H1 (cell line): Measurements from ENCODE around the gene CCDC18. TPM values are rescaled to one million over a fixed set of nuclear protein-coding genes. Genes with fewer than 3 reads are reported as not detected.

Experiments used
- CTCF ChIA-PET: fragments of 300-600 bp; sonication (Branson Sonifier 250); formaldehyde crosslinking; loops from one replicate; lab custom pipeline; 2021; ENCODE audit not compliant: partially characterized antibody; lab: Charles Lee
- POLR2A ChIA-PET: fragments of 300-600 bp; sonication (Branson Sonifier 250); formaldehyde crosslinking; loops from one replicate; lab custom pipeline; 2021; ENCODE audit warnings: inconsistent platforms; ENCODE audit not compliant: partially characterized antibody; lab: Charles Lee
- DNase-seq, 2 experiments: peaks; one replicate each; pipeline versions ENCODE4 v3.0.0 to v3.0.0-alpha.2; 2010 to 2022; ENCODE audit warnings: low spot score in 2 of 2, low read depth in 1 of 2, mixed read lengths in 1 of 2
- FAIRE-seq: peaks from 2 replicates; lab custom pipeline; 2011; peaks lifted over from hg19 to GRCh38; lab: Jason Lieb, UNC
- H2AFZ ChIP-seq: 2 replicates; pipeline ENCODE4 v1.8.1; 2012; ENCODE audit warnings: low read length, inconsistent platforms
- H2AK5ac ChIP-seq: 2 replicates; pipeline ENCODE4 v1.6.1; 2013; ENCODE audit warnings: low read depth, low read length
- H2BK120ac ChIP-seq: replicated peaks from 2 replicates; pipeline ENCODE3; 2013; ENCODE audit warnings: low read depth, low read length, inconsistent platforms
- H2BK12ac ChIP-seq: 2 replicates; pipeline ENCODE4 v1.6.1; 2013; ENCODE audit warnings: low read depth, low read length
- H2BK15ac ChIP-seq: 2 replicates; pipeline ENCODE4 v1.6.1; 2013; ENCODE audit warnings: low read length
- H2BK20ac ChIP-seq: 2 replicates; pipeline ENCODE4 v1.6.1; 2013; ENCODE audit warnings: low read length
- H2BK5ac ChIP-seq: 2 replicates; pipeline ENCODE4 v1.6.1; 2013; ENCODE audit warnings: low read depth, low read length
- H3K14ac ChIP-seq: 2 replicates; pipeline ENCODE4 v1.6.1; 2013; ENCODE audit warnings: inconsistent platforms; ENCODE audit not compliant: insufficient read length
- H3K18ac ChIP-seq: 2 replicates; pipeline ENCODE4 v1.6.1; 2013; ENCODE audit warnings: low read length; ENCODE audit errors: extremely low read depth
- H3K23ac ChIP-seq: 2 replicates; pipeline ENCODE4 v1.6.1; 2013; ENCODE audit warnings: inconsistent platforms; ENCODE audit not compliant: insufficient read length
- H3K23me2 ChIP-seq: 2 replicates; pipeline ENCODE4 v1.6.1; 2013; ENCODE audit warnings: low read depth, low read length
- H3K27ac ChIP-seq: 2 replicates; pipeline ENCODE4 v1.6.1; 2011; ENCODE audit warnings: low read depth, low read length, inconsistent platforms
- H3K27me3 ChIP-seq, 4 experiments: replicated peaks in 1 of 4; 1 replicate in 1 of 4; 2 replicates in 3 of 4; pipeline versions ENCODE4 v1.6.1 to v1.8.1; 2011 to 2013; ENCODE audit warnings: low read length in 3 of 4, mild to moderate bottlenecking in 3 of 4, inconsistent platforms in 2 of 4, mixed read lengths in 2 of 4, moderate library complexity in 1 of 4; ENCODE audit not compliant: control insufficient read depth in 3 of 4, insufficient read depth in 3 of 4; ENCODE audit errors: extremely low read depth in 1 of 4
- H3K36me3 ChIP-seq, 4 experiments: 2 replicates each; pipeline versions ENCODE4 v1.6.1 to v1.8.1; 2011 to 2013; ENCODE audit warnings: mild to moderate bottlenecking in 4 of 4, low read length in 3 of 4, moderate library complexity in 2 of 4, control low read depth in 1 of 4, inconsistent platforms in 1 of 4; ENCODE audit not compliant: insufficient read depth in 4 of 4, control insufficient read depth in 2 of 4
- H3K4ac ChIP-seq: replicated peaks from 2 replicates; pipeline ENCODE3; 2013; ENCODE audit warnings: low read length, low read depth, mixed read lengths, inconsistent platforms; ENCODE audit not compliant: insufficient read length
- H3K4me1 ChIP-seq, 4 experiments: replicated peaks in 1 of 4; 1 replicate in 1 of 4; 2 replicates in 3 of 4; pipeline versions ENCODE4 v1.6.1 to v1.8.1; 2011 to 2013; ENCODE audit warnings: low read length in 3 of 4, inconsistent platforms in 2 of 4, mixed read lengths in 1 of 4; ENCODE audit not compliant: insufficient read depth in 4 of 4, control insufficient read depth in 3 of 4
- H3K4me2 ChIP-seq, 2 experiments: 2 replicates each; pipeline versions ENCODE4 v1.6.1 to v1.8.1; 2011 to 2013; ENCODE audit warnings: low read depth in 2 of 2, low read length in 2 of 2, control low read depth in 1 of 2, inconsistent platforms in 1 of 2, mild to moderate bottlenecking in 1 of 2; ENCODE audit not compliant: insufficient read depth in 1 of 2
- H3K4me3 ChIP-seq, 4 experiments: fragments of 200-600, 300-600 bp in 1 of 4; sonication (generic), shearing (Covaris generic), sonication (Bioruptor Twin) in 1 of 4; 2 replicates each; pipeline versions ENCODE4 v1.5.1 to v1.8.1; 2011 to 2016; ENCODE audit warnings: low read length in 4 of 4, low read depth in 3 of 4, control low read depth in 2 of 4, inconsistent platforms in 2 of 4, mild to moderate bottlenecking in 2 of 4, mixed read lengths in 1 of 4, moderate library complexity in 1 of 4; ENCODE audit not compliant: insufficient read depth in 2 of 4; ENCODE audit errors: extremely low read depth in 1 of 4
- H3K56ac ChIP-seq: replicated peaks from 2 replicates; pipeline ENCODE3; 2013; ENCODE audit warnings: low read depth, mild to moderate bottlenecking, mixed read lengths, low read length, inconsistent platforms; ENCODE audit not compliant: insufficient read length
- H3K79me1 ChIP-seq: 2 replicates; pipeline ENCODE4 v1.6.1; 2013; ENCODE audit warnings: low read depth, low read length, control low read depth
- H3K79me2 ChIP-seq, 2 experiments: 2 replicates each; pipeline versions ENCODE4 v1.6.1 to v1.8.1; 2012 to 2013; ENCODE audit warnings: low read length in 2 of 2, mild to moderate bottlenecking in 2 of 2, inconsistent platforms in 1 of 2; ENCODE audit not compliant: insufficient read depth in 2 of 2, control insufficient read depth in 1 of 2
- H3K9ac ChIP-seq, 4 experiments: replicated peaks in 1 of 4; 1 replicate in 1 of 4; 2 replicates in 3 of 4; pipeline versions ENCODE4 v1.6.1 to v1.8.1; 2011 to 2013; ENCODE audit warnings: low read depth in 3 of 4, low read length in 3 of 4, control low read depth in 2 of 4, mild to moderate bottlenecking in 2 of 4, moderate library complexity in 2 of 4, inconsistent platforms in 1 of 4; ENCODE audit errors: extremely low read depth in 1 of 4
- H3K9me3 ChIP-seq, 2 experiments: 2 replicates each; pipeline versions ENCODE4 v1.6.1 to v1.8.1; 2012 to 2013; ENCODE audit warnings: mild to moderate bottlenecking in 2 of 2, moderate library complexity in 2 of 2, control low read depth in 1 of 2, inconsistent platforms in 1 of 2, low read depth in 1 of 2, low read length in 1 of 2, mixed read lengths in 1 of 2; ENCODE audit not compliant: insufficient read depth in 2 of 2
- H4K20me1 ChIP-seq, 2 experiments: replicated peaks in 1 of 2; 2 replicates each; pipeline versions ENCODE3 to v1.8.1; 2011 to 2013; ENCODE audit warnings: inconsistent platforms in 2 of 2, low read length in 2 of 2, mild to moderate bottlenecking in 1 of 2; ENCODE audit not compliant: insufficient read depth in 2 of 2, control insufficient read depth in 1 of 2
- H4K5ac ChIP-seq: 2 replicates; pipeline ENCODE4 v1.6.1; 2013; ENCODE audit warnings: low read length, low read depth, mixed read lengths, inconsistent platforms; ENCODE audit not compliant: insufficient read length
- H4K8ac ChIP-seq: 2 replicates; pipeline ENCODE4 v1.8.0; 2013; ENCODE audit warnings: mild to moderate bottlenecking, moderate library complexity, low read length, inconsistent platforms; ENCODE audit not compliant: insufficient read depth; ENCODE audit errors: extremely low read depth
- H4K91ac ChIP-seq: replicated peaks from 2 replicates; pipeline ENCODE3; 2013; ENCODE audit warnings: low read length, mixed read lengths, inconsistent platforms; ENCODE audit not compliant: insufficient read length
- BACH1 ChIP-seq: IDR thresholded peaks from 2 replicates; pipeline ENCODE4 v1.6.1; 2012; ENCODE audit warnings: low read length, improper control_type of control experiment
- CEBPB ChIP-seq: IDR thresholded peaks from 2 replicates; pipeline ENCODE4 v1.6.1; 2012; ENCODE audit warnings: low read depth, low read length
- EZH2 ChIP-seq: fragments of 200-600 bp; sonication (generic); IDR thresholded peaks from 2 replicates; pipeline ENCODE4 v1.7.1; 2012; ENCODE audit warnings: low read depth, mild to moderate bottlenecking, moderate library complexity, low read length, inconsistent platforms; ENCODE audit not compliant: severe bottlenecking
- GTF2F1 ChIP-seq: IDR thresholded peaks from 2 replicates; pipeline ENCODE4 v1.6.1; 2012; ENCODE audit warnings: low read depth, low read length, improper control_type of control experiment, borderline replicate concordance
- HDAC6 ChIP-seq: IDR thresholded peaks from one replicate; pipeline ENCODE4 v1.7.1; 2012; ENCODE audit warnings: low read depth, mild to moderate bottlenecking, inconsistent platforms, low read length, moderate library complexity
- JUN ChIP-seq: IDR thresholded peaks from 2 replicates; pipeline ENCODE4 v1.6.1; 2011; ENCODE audit warnings: low read depth, mild to moderate bottlenecking, improper control_type of control experiment, low read length
- POLR2AphosphoS5 ChIP-seq: IDR thresholded peaks from 2 replicates; pipeline ENCODE4 v1.6.1; 2011; ENCODE audit warnings: low read depth, low read length
- POU5F1 ChIP-seq: IDR thresholded peaks from 2 replicates; pipeline ENCODE4 v1.6.1; 2011; ENCODE audit warnings: low read depth, mild to moderate bottlenecking, low read length, moderate library complexity
- SP2 ChIP-seq: IDR thresholded peaks from 2 replicates; pipeline ENCODE4 v1.6.1; 2012; ENCODE audit warnings: mild to moderate bottlenecking, low read length, inconsistent platforms
- TAF1 ChIP-seq: IDR thresholded peaks from 2 replicates; pipeline ENCODE4 v1.6.1; 2011; ENCODE audit warnings: mild to moderate bottlenecking, low read depth, low read length
- polyA plus RNA-seq, 7 experiments: library from polyadenylated mRNA; depleted of rRNA in 3 of 7; stranded (reverse) in 5 of 7; unstranded in 2 of 7; fragments of >200 nt in 5 of 7; fragments of 200-250 nt in 2 of 7; gene quantifications; 1 replicate in 5 of 7; 2 replicates in 1 of 7; 4 replicates in 1 of 7; pipeline versions ENCODE4 v1.2.1 to v1.2.3, GENCODE V29; 2011 to 2013; ENCODE audit warnings: missing spikeins in 2 of 7, mixed read lengths in 2 of 7
- total RNA-seq: library from RNA; stranded (reverse); fragmentation: NEBNext Ultra II Directional; extraction: Animal tissue kit (Norgen Biotek cat#: 25700); gene quantifications from 2 replicates; pipeline ENCODE4 v1.2.1, GENCODE V29; 2021

The CCDC18 gene
- total and polyA plus RNA-seq, 2 of the 8 experiments (the other 6 are each of a cell fraction or from before 2014, with no cell fraction given): 3.0 to 21.2 TPM

DNA sequence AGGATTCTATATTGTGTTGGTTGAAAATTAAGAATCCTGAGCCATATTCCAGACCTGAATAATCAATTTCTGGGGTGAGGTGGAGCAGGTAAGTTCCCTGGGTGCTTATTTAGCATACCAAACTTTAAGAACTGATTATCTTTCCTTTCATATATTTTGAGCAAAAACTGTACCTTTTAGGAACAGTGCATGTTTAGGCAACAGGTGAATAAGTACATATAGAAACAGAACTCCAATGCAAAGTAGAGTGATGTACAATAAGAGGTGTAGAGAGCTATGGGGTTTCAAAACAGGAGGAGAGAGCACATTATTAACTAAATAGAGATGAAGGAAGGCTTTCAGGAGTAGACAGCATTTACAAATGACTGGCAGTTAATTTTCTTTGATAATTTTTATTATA, 29.1 kb upstream of the CCDC18 start:
- no peak overlapping the region for H4K5ac ChIP-seq
- no peaks in the 10 kb centered on the region for H3K27me3 ChIP-seq
- H3K36me3 ChIP-seq: peaks cover 0 to 27% (median 0%) of the 10 kb centered on the region in 4 experiments; a peak in 4 of 8 replicates
- no peaks in the 10 kb centered on the region for H3K79me1 ChIP-seq
- FAIRE-seq (no peak), DNase-seq (no peak)
- H3K56ac ChIP-seq: no peak overlapping the region
- no peak overlapping the region for H3K23ac ChIP-seq
- no peak overlapping the region for H3K4me3 ChIP-seq
- no peak overlapping the region for H3K27ac ChIP-seq
- H3K14ac ChIP-seq: no peak overlapping the region
- H4K20me1 ChIP-seq: no peaks in the 10 kb centered on the region
- no peak overlapping the region for H2AK5ac ChIP-seq
- H3K9me3 ChIP-seq: no peaks in the 10 kb centered on the region
- H3K9ac ChIP-seq: no peak overlapping the region
- H2BK5ac ChIP-seq: no peak overlapping the region
- POLR2A ChIA-PET: interaction anchor here (1.0 to 1.2 kb wide), 2 partner anchors 12 to 71 kb away, joined by 3 read pairs; no protein-coding TSS in a partner anchor
- no peak overlapping the region for H2BK12ac ChIP-seq
- no peak overlapping the region for H3K4ac ChIP-seq
- H3K4me2 ChIP-seq: no peak overlapping the region
- H3K18ac ChIP-seq: no peak overlapping the region
- no peaks in the 10 kb centered on the region; a peak in 1 of 7 replicates for H3K4me1 ChIP-seq
- TF ChIP-seq HDAC6 (no peak), GTF2F1 (no peak), POU5F1 (no peak), BACH1 (no peak), JUN (no peak), EZH2 (no peak), TAF1 (no peak), POLR2AphosphoS5 (no peak), CEBPB (no peak), SP2 (no peak)
- no peak overlapping the region for H4K8ac ChIP-seq
- no peaks in the 10 kb centered on the region; a peak in 1 of 4 replicates for H3K79me2 ChIP-seq
- no peak overlapping the region for H4K91ac ChIP-seq
- CTCF ChIA-PET: no interaction called here
- no peak overlapping the region for H2AFZ ChIP-seq
- no peaks in the 10 kb centered on the region for H3K23me2 ChIP-seq
- no peak overlapping the region for H2BK120ac ChIP-seq
- H2BK15ac ChIP-seq: no peak overlapping the region
- no peak overlapping the region for H2BK20ac ChIP-seq
